Right lobe of liver (tissue), 4 donors: ENCODE data around the gene CASKIN1.

Experiments used
- POLR2A ChIP-seq: fragments of 450-650 bp; IDR thresholded peaks from one replicate; pipeline ENCODE4 v1.6.1; 2017; ENCODE audit warnings: antibody characterized with exemption, mild to moderate bottlenecking
- TF ChIP-seq, protein P1 (sequence below), 4 donors: fragments of 200-600 bp in 3 of 4; fragments of 450-650 bp in 1 of 4; IDR thresholded peaks; one replicate each; pipeline versions ENCODE4 v1.5.1 to v1.8.0; 2016 to 2022; ENCODE audit warnings: antibody characterized with exemption in 4 of 4, mild to moderate bottlenecking in 2 of 4
- donor health status: DM: no; HTN: no; CAD: no.
- donor health status: DM: no; HTN: no; CAD: no.
- donor health status: DM: no; HTN: yes; CAD: no.

DNA sequence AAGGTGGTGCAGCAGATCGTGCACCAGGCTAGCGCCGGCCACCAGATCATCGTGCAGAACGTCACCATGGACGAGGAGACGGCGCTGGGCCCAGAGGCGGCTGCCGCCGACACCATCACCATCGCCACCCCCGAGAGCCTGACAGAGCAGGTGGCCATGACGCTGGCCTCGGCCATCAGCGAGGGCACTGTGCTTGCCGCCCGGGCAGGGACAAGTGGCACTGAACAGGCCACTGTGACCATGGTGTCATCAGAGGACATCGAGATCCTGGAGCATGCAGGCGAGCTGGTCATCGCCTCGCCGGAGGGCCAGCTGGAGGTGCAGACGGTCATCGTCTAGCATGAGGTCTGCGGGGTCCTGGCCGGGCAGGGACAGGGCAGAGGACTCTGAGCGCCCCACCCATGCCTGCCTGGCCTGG lies 38.8 kb upstream of the CASKIN1 start:
- TF ChIP-seq, protein P1, sequence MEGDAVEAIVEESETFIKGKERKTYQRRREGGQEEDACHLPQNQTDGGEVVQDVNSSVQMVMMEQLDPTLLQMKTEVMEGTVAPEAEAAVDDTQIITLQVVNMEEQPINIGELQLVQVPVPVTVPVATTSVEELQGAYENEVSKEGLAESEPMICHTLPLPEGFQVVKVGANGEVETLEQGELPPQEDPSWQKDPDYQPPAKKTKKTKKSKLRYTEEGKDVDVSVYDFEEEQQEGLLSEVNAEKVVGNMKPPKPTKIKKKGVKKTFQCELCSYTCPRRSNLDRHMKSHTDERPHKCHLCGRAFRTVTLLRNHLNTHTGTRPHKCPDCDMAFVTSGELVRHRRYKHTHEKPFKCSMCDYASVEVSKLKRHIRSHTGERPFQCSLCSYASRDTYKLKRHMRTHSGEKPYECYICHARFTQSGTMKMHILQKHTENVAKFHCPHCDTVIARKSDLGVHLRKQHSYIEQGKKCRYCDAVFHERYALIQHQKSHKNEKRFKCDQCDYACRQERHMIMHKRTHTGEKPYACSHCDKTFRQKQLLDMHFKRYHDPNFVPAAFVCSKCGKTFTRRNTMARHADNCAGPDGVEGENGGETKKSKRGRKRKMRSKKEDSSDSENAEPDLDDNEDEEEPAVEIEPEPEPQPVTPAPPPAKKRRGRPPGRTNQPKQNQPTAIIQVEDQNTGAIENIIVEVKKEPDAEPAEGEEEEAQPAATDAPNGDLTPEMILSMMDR (IDR thresholded peaks at IDR 0.05): no peak
- no peak for TF ChIP-seq POLR2A
